KMS-11 (cell line): ENCODE results near the gene SLC2A10.

Source experiments
- H2AFZ ChIP-seq: fragments of 200-600 bp; sonication (generic); 2 replicates; pipeline ENCODE4 v1.6.1; 2016; ENCODE audit warnings: antibody characterized with exemption, mixed run types, low read depth
- H3K27ac ChIP-seq: fragments of 200-600 bp; sonication (generic); 2 replicates; pipeline ENCODE4 v1.6.1; 2016; ENCODE audit warnings: mild to moderate bottlenecking, mixed run types
- H3K27me3 ChIP-seq: fragments of 200-600 bp; sonication (generic); 2 replicates; pipeline ENCODE4 v1.6.1; 2017; ENCODE audit warnings: mild to moderate bottlenecking, low read depth, mixed run types, moderate library complexity; ENCODE audit not compliant: insufficient read depth
- H3K36me3 ChIP-seq: fragments of 200-600 bp; sonication (generic); 2 replicates; pipeline ENCODE4 v1.6.1; 2017; ENCODE audit warnings: mild to moderate bottlenecking, mixed run types; ENCODE audit not compliant: insufficient read depth
- H3K4me1 ChIP-seq: fragments of 200-600 bp; sonication (generic); 2 replicates; pipeline ENCODE4 v1.6.1; 2016; ENCODE audit warnings: mild to moderate bottlenecking, low read depth, mixed run types; ENCODE audit not compliant: poor library complexity, severe bottlenecking
- H3K4me2 ChIP-seq: fragments of 200-600 bp; sonication (generic); 2 replicates; pipeline ENCODE4 v1.7.0; 2016; ENCODE audit warnings: mild to moderate bottlenecking, mixed run types
- H3K4me3 ChIP-seq: fragments of 200-600 bp; sonication (generic); IDR thresholded peaks from 2 replicates; pipeline ENCODE4 v1.6.1; 2017; ENCODE audit warnings: low read depth, low read length, mixed read lengths; ENCODE audit not compliant: insufficient read depth
- H3K79me2 ChIP-seq: fragments of 200-600 bp; sonication (generic); 2 replicates; pipeline ENCODE4 v1.6.1; 2016; ENCODE audit warnings: low read depth, mixed run types; ENCODE audit not compliant: insufficient read depth
- H3K9ac ChIP-seq: fragments of 200-600 bp; sonication (generic); 2 replicates; pipeline ENCODE4 v1.6.1; 2016; ENCODE audit warnings: mild to moderate bottlenecking, mixed run types
- H4K20me1 ChIP-seq: fragments of 200-600 bp; sonication (generic); 2 replicates; pipeline ENCODE4 v1.6.1; 2016; ENCODE audit warnings: mild to moderate bottlenecking, mixed run types; ENCODE audit not compliant: insufficient read depth
- CTCF ChIP-seq: fragments of 200-600 bp; sonication (generic); conservative IDR thresholded peaks from 2 replicates; pipeline ENCODE4 v1.6.1; 2017; ENCODE audit warnings: low read depth, mild to moderate bottlenecking, antibody characterized with exemption, low read length, moderate library complexity, mixed read lengths

Gene SLC2A10

GRCh38 chr20:46670585-46671584 lies 38.6 kb upstream of the SLC2A10 start:
- H3K27ac ChIP-seq, result no peak overlapping the region
- no peak for TF ChIP-seq CTCF
- no peaks in the 10 kb centered on the region for H3K4me1 ChIP-seq
- no peak overlapping the region for H3K4me2 ChIP-seq
- H2AFZ ChIP-seq, result no peak overlapping the region
- no peak overlapping the region for H3K9ac ChIP-seq
- no peaks in the 10 kb centered on the region for H3K27me3 ChIP-seq
- no peaks in the 10 kb centered on the region for H3K79me2 ChIP-seq
- H3K4me3 ChIP-seq, result no peak overlapping the region
- no peaks in the 10 kb centered on the region for H3K36me3 ChIP-seq
- no peaks in the 10 kb centered on the region for H4K20me1 ChIP-seq

- no peak for TF ChIP-seq CTCF
- H3K9ac ChIP-seq, result no peak overlapping the region
- no peaks in the 10 kb centered on the region for H3K4me1 ChIP-seq
- H2AFZ ChIP-seq, result no peak overlapping the region
- no peaks in the 10 kb centered on the region for H4K20me1 ChIP-seq
- no peak overlapping the region for H3K27ac ChIP-seq
- no peak overlapping the region for H3K4me2 ChIP-seq
- no peaks in the 10 kb centered on the region for H3K36me3 ChIP-seq
- no peak overlapping the region for H3K4me3 ChIP-seq
- H3K79me2 ChIP-seq, result no peaks in the 10 kb centered on the region
- H3K27me3 ChIP-seq, result no peaks in the 10 kb centered on the region
Observed at GRCh38 chr20:46671866-46672542, 37.4 kb upstream of the SLC2A10 start.

GRCh38 chr20:46672543-46673148 lies 36.8 kb upstream of the SLC2A10 start:
- no peak overlapping the region for H3K9ac ChIP-seq
- TF ChIP-seq CTCF, result no peak
- no peaks in the 10 kb centered on the region for H3K36me3 ChIP-seq

GRCh38 chr20:46673394-46674252 lies 35.8 kb upstream of the SLC2A10 start:
- Histone ChIP-seq H3K27ac (no peak overlapping the region), H3K4me1 (no peaks in the 10 kb centered on the region), H3K4me2 (no peak overlapping the region), H3K36me3 (no peaks in the 10 kb centered on the region), H2AFZ (no peak overlapping the region), H3K4me3 (no peak overlapping the region), H3K79me2 (no peaks in the 10 kb centered on the region), H4K20me1 (no peaks in the 10 kb centered on the region), H3K27me3 (no peaks in the 10 kb centered on the region), H3K9ac (no peak overlapping the region)
- no peak for TF ChIP-seq CTCF

More at GRCh38 chr20:46672543-46673148, 36.8 kb upstream of the SLC2A10 start:
- H2AFZ ChIP-seq, result no peak overlapping the region
- H4K20me1 ChIP-seq, result no peaks in the 10 kb centered on the region
- H3K4me3 ChIP-seq, result no peak overlapping the region
- no peak overlapping the region for H3K4me2 ChIP-seq
- H3K27me3 ChIP-seq, result no peaks in the 10 kb centered on the region
- H3K27ac ChIP-seq, result no peak overlapping the region
- H3K4me1 ChIP-seq, result no peaks in the 10 kb centered on the region
- H3K79me2 ChIP-seq, result no peaks in the 10 kb centered on the region
